Measurements from ENCODE around the gene CDK6. TPM values are rescaled to one million over a fixed set of nuclear protein-coding genes. Genes with fewer than 3 reads are reported as not detected.

Gene CDK6
- total and polyA plus RNA-seq, 2 of the 8 experiments (the other 6 are each of a cell fraction or from before 2014, with no cell fraction given): 5.9 to 18.9 TPM

- TF ChIP-seq CHD7 (IDR thresholded peaks at IDR 0.05; ENCODE audit: insufficient replicate concordance, low read length) (no peak), TEAD4 (IDR thresholded peaks at IDR 0.05; ENCODE audit: low read depth, low read length) (no peak), RFX5 (IDR thresholded peaks at IDR 0.05; ENCODE audit: borderline replicate concordance, low read depth, low read length) (no peak), SRF (IDR thresholded peaks at IDR 0.05; ENCODE audit: low read depth, low read length) (no peak), SIN3A (conservative IDR thresholded peaks at IDR 0.05 in 1 of 2, IDR thresholded peaks at IDR 0.05 in 1 of 2; ENCODE audit: low read depth in 1 of 2, low read length in 2 of 2) (no peak), SIX5 (IDR thresholded peaks at IDR 0.05; ENCODE audit: low read depth, low read length) (no peak), SP2 (IDR thresholded peaks at IDR 0.05; ENCODE audit: low read length) (no peak), ATF2 (IDR thresholded peaks at IDR 0.05; ENCODE audit: low read length) (no peak), CHD1 (IDR thresholded peaks at IDR 0.05; ENCODE audit: low read depth, low read length) (no peak)
Observed at GRCh38 chr7:92876836-92877235, 40.5 kb upstream of the CDK6 start (continued).

All from H1 (cell line).